ENCODE measurements around the gene SLX4IP.

The SLX4IP gene

GRCh38 chr20:10626896-10627295, 191.8 kb downstream of the SLX4IP start:
- Mint-ChIP-seq H3K27me3 (no peaks in the 10 kb centered on the region), H3K36me3 (peaks cover 39% of the 10 kb centered on the region), H3K9me3 (no peaks in the 10 kb centered on the region), H3K4me3 (no peak overlapping the region), H3K27ac (no peak overlapping the region), H3K4me1 (no peaks in the 10 kb centered on the region)
- ATAC-seq, result no peak

DNA sequence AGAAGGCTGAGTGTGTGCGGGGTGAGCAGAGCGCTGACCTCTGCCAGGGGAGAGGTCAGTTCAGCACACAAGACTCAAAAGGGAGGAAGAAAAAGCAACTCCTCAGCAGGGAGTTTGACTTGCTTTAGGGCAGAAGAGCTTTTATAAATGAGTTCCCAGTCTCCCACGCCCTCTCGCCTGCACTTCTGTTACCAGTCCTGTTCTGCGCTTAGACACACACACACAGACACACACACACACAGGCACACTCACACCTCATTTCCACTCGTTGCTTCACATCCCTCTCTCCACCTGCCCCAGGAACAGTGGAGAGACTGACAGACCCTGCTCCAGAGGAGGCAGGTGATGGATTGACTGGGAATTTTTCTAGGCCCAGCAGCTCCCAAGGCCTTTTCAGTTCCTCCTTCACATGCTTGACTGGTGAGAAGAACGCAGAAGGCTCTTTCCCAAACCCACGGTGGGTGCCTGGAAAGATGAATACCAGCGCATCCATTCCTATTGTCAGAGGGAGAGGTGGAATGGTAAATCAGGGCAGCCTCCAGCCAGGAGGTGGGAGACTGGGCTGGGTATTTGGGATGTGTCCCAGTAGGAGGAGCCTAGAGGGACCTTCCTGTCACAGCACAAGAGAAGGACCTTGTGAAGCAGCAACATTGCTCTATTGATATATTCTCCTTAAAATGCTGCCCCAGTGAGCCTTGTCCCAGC, 195.0 kb downstream of the SLX4IP start:
- H3K27me3 Mint-ChIP-seq, result no peaks in the 10 kb centered on the region
- H3K4me3 Mint-ChIP-seq, result no peak overlapping the region
- no peaks in the 10 kb centered on the region for H3K9me3 Mint-ChIP-seq
- peaks cover 10% of the 10 kb centered on the region for H3K4me1 Mint-ChIP-seq
- peaks cover 15% of the 10 kb centered on the region for H3K36me3 Mint-ChIP-seq
- no peak for ATAC-seq
- H3K27ac Mint-ChIP-seq, result no peak overlapping the region

DNA sequence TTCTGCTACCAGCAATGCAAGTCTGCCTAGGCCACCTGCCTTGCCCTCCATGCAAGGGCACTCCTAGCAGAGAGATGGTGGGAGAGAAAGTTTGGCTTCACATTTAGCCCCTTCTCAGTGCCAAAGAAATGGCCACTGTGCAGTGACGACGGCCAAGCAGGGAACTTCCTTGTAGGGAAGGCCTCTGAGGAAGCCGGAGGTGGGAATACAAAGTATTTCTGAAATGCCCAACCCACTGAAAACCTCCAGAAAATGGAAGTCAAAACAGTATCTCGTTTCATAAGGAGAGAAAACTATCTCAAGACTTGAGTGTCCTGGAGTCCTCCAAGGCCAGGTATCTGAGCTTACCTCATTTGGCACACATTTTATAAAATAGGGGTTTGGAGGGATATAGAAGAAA, 196.0 kb downstream of the SLX4IP start:
- H3K27ac Mint-ChIP-seq, result no peak overlapping the region
- H3K9me3 Mint-ChIP-seq, result no peaks in the 10 kb centered on the region
- H3K27me3 Mint-ChIP-seq, result no peaks in the 10 kb centered on the region
- peaks cover 9% of the 10 kb centered on the region for H3K36me3 Mint-ChIP-seq
- ATAC-seq, result no peak
- peaks cover 10% of the 10 kb centered on the region for H3K4me1 Mint-ChIP-seq
- no peak overlapping the region for H3K4me3 Mint-ChIP-seq

DNA sequence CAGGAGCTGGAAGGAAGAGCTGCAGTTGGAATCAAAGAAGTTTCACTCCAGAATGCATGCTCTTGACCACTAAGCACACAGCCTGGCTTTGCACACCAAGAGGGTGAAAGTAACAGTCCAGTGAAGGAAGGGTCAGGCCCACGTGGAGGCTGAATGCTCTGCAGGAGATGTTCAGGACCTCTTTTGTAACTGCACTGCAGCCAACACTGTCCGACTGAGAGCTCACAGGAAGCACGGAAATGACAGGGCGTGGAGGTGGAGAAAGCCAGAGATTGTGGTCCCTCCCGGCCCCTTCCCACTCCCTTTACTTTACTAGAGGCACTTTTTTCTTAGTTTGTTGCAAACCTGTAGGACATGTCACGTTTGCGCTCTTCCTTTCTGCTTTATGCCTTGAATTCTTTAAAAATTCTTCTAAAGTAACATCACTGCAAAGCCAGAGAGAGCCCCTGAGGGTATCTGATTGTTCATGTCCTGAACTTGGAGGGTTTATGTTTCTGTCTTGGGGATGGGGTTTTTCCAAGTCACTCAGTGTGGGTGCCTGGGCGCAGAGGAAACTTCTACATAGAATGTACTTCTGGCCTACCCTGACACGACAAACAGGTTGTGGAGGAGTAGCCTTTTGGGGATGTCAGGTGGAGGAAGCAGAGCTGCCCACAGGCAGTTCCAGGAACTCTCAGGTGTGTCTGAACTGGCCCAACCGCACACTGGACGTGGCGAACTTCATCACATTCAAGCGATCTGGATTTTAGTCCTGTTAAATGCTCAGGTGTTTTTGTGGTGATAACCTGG, 197.8 kb downstream of the SLX4IP start:
- no peak overlapping the region for H3K4me3 Mint-ChIP-seq
- peaks cover 14% of the 10 kb centered on the region for H3K36me3 Mint-ChIP-seq
- no peak overlapping the region for H3K27ac Mint-ChIP-seq
- H3K27me3 Mint-ChIP-seq, result no peaks in the 10 kb centered on the region
- H3K9me3 Mint-ChIP-seq, result no peaks in the 10 kb centered on the region
- peaks cover 10% of the 10 kb centered on the region for H3K4me1 Mint-ChIP-seq
- ATAC-seq, result no peak

DNA sequence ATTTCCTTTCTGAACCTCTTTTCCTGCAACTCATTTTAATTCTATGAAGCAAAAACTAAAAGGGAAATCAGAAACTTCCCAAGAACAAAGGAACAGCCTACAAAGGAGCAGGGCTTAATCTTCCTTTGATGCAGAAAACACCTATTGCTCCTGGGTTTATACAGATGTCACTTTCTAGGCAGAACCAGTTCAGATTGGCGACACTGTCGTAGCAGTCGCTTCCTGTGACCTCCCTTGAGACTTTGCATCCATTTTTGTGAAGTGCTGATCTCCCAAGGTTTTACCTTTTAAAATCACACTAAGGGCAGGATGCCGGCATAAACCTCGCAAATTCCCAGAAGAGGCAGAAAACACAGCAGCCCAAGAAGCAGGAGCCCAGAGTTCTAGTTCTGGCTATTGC, 198.6 kb downstream of the SLX4IP start:
- ATAC-seq, result no peak
- Mint-ChIP-seq H3K27me3 (no peaks in the 10 kb centered on the region), H3K4me3 (no peak overlapping the region), H3K27ac (no peak overlapping the region), H3K4me1 (peaks cover 10% of the 10 kb centered on the region), H3K36me3 (peaks cover 14% of the 10 kb centered on the region), H3K9me3 (no peaks in the 10 kb centered on the region)

DNA sequence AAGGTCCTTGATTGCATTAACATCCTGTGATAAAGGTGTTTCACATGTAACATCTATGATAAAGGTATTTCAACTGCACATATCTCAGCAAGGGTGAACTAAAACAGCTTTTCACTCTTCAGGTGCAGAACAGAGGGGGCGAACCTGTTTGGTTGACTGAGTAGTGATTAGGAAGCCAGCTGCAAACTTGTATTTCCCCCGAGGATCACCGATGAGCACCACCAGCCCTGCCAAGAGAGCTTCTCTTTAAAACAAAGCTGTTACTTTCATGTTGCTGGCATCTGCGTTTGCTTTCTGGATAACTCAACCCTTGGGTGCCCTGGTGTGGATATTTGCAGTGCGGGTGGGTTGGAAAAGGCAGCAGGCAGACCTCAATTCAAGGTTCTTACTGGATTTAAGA, 199.1 kb downstream of the SLX4IP start:
- H3K27me3 Mint-ChIP-seq, result no peaks in the 10 kb centered on the region
- ATAC-seq, result peak; percentile 53
- H3K4me3 Mint-ChIP-seq, result no peak overlapping the region
- H3K9me3 Mint-ChIP-seq, result no peaks in the 10 kb centered on the region
- H3K4me1 Mint-ChIP-seq, result peaks cover 10% of the 10 kb centered on the region
- peaks cover 14% of the 10 kb centered on the region for H3K36me3 Mint-ChIP-seq
- no peak overlapping the region for H3K27ac Mint-ChIP-seq

DNA sequence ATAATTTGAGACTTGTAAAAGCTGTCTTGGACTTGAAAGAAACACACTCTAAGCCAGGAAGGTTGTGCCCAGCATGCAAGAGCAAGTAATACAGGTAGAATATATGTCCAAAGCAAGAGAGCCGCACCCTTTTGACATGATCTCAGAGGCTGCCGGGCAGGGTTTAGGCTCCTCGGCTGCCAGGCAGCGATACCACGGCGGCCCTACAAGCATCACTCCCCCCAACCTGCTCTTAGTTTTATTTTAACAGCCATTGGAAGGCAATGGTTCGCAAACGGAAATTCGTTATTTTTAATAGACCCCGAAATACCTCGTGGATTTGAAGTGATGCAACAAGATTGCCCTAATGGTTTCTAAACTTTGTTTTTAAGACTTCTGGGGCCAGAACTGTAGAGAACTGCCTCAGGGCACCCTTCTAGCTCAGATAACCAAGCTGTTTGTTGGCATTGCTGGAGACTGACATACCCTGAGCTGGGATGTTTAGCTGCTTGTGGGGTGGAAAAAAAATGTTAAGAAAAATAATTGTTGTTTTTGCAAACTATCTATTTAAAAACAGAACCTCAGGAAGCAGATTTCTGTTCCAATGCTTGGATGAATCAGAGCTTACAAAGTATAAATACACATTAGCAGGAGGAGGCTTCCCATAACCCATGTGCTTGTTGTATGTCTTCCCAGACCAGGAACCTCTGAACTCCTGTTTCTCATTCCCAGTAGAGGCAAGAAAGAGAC, 199.7 kb downstream of the SLX4IP start:
- no peak overlapping the region for H3K4me3 Mint-ChIP-seq
- peaks cover 10% of the 10 kb centered on the region for H3K4me1 Mint-ChIP-seq
- H3K27ac Mint-ChIP-seq, result no peak overlapping the region
- H3K9me3 Mint-ChIP-seq, result no peaks in the 10 kb centered on the region
- H3K27me3 Mint-ChIP-seq, result no peaks in the 10 kb centered on the region
- H3K36me3 Mint-ChIP-seq, result peaks cover 11% of the 10 kb centered on the region
- no peak for ATAC-seq

DNA sequence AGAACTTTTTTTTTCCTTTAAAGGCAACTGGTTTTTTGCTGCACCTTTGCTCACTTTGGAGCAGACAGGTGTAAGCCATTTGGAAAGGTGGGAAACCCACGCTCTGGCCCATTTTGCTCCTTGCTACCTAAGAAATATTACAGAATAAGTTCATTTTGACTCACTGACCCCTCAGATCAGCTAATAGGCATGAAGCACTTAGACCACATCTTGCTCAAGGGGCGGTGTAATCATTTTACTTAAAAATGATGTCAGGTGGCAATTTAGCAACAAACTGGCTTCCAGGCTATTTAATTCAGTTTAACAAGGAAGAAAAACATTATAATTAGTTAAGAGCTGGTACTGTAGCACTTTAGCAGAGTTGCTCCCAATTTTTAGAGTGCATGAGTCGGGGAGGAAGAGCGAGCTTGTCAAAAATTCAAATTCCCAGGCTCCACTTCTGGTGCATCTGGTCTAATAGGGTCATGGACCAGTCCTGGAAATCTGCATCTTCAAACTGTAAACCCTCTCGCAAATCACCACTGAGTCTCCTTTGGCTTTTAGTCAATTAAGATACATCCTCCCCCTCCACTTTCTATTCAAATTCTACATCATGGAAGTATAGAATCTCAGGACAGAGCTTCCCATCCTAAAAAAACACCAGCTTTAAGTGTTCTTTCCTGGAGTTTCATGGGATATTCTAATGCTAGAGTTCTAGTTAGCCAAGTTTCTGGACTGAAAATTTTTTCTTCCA, 200.5 kb downstream of the SLX4IP start:
- Mint-ChIP-seq H3K4me1 (peaks cover 10% of the 10 kb centered on the region), H3K9me3 (no peaks in the 10 kb centered on the region), H3K27ac (no peak overlapping the region), H3K4me3 (no peak overlapping the region), H3K36me3 (peaks cover 6% of the 10 kb centered on the region), H3K27me3 (no peaks in the 10 kb centered on the region)
- ATAC-seq, result no peak

GRCh38 chr20:10636326-10636818, 201.3 kb downstream of the SLX4IP start:
- peaks cover 10% of the 10 kb centered on the region for H3K4me1 Mint-ChIP-seq
- no peak for ATAC-seq
- H3K4me3 Mint-ChIP-seq, result no peak overlapping the region
- H3K9me3 Mint-ChIP-seq, result no peaks in the 10 kb centered on the region
- H3K27me3 Mint-ChIP-seq, result no peaks in the 10 kb centered on the region
- H3K36me3 Mint-ChIP-seq, result peaks cover 6% of the 10 kb centered on the region
- H3K27ac Mint-ChIP-seq, result no peak overlapping the region

GRCh38 chr20:10637031-10637559, 202.0 kb downstream of the SLX4IP start:
- H3K36me3 Mint-ChIP-seq, result peaks cover 9% of the 10 kb centered on the region
- no peak for ATAC-seq
- H3K27ac Mint-ChIP-seq, result no peak overlapping the region
- no peaks in the 10 kb centered on the region for H3K27me3 Mint-ChIP-seq
- H3K4me3 Mint-ChIP-seq, result no peak overlapping the region
- peaks cover 10% of the 10 kb centered on the region for H3K4me1 Mint-ChIP-seq
- no peaks in the 10 kb centered on the region for H3K9me3 Mint-ChIP-seq

DNA sequence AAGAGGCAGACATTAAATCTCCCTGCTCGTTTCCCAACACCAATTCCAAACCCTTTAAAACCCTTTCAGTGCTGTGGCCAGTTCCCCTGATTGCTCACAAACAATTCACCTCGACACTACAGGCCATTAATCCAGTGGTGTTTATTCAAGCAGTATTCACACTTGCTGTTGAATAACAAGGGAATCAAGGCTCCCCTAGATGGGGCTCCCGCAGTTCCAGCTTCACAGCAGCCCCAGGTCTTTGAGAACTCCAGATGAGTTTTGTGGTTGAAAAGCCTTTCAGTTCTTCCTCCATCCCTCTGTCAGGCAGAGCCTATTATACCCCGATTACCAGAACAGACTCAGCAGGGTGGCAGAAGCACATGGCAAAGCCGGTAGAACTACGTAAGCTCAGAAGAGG, 202.5 kb downstream of the SLX4IP start:
- Mint-ChIP-seq H3K27me3 (no peaks in the 10 kb centered on the region), H3K4me3 (no peak overlapping the region), H3K36me3 (peaks cover 13% of the 10 kb centered on the region), H3K4me1 (peaks cover 10% of the 10 kb centered on the region), H3K27ac (no peak overlapping the region), H3K9me3 (no peaks in the 10 kb centered on the region)
- no peak for ATAC-seq

DNA sequence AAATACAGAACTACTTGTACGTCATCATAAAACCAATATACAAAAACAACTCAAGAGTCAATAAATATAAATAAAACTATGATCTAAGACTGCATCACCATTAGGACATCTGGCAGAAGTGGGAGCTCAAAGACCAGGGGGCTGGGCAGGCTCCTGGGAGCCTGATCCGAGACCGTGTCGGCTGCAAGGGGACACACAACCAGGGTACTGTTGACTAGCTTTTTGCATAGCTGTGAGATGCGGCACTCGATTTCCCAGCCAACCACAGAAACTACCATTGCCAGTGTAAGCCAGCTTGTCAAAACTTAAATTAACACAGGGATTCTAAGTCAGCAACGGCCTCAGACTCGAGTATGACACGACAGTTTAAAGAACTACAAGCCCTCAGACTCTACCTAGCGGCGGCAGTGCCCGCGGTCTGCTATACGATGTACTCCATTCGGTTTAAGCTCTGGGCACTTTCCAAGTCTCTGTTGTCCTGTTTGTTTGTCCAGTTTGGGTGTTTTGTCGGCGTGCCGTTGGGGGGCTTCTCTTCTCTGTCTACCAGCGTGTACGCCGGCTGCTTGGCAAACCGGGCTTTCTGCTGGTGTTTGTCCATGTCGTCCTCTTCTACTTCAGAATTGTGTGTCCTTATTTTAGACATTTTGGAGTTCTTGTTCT, 204.1 kb downstream of the SLX4IP start:
- no peaks in the 10 kb centered on the region for H3K4me1 Mint-ChIP-seq
- no peak for ATAC-seq
- H3K4me3 Mint-ChIP-seq, result no peak overlapping the region
- peaks cover 10% of the 10 kb centered on the region for H3K27me3 Mint-ChIP-seq
- H3K27ac Mint-ChIP-seq, result no peak overlapping the region
- no peaks in the 10 kb centered on the region for H3K9me3 Mint-ChIP-seq
- H3K36me3 Mint-ChIP-seq, result peaks cover 15% of the 10 kb centered on the region

DNA sequence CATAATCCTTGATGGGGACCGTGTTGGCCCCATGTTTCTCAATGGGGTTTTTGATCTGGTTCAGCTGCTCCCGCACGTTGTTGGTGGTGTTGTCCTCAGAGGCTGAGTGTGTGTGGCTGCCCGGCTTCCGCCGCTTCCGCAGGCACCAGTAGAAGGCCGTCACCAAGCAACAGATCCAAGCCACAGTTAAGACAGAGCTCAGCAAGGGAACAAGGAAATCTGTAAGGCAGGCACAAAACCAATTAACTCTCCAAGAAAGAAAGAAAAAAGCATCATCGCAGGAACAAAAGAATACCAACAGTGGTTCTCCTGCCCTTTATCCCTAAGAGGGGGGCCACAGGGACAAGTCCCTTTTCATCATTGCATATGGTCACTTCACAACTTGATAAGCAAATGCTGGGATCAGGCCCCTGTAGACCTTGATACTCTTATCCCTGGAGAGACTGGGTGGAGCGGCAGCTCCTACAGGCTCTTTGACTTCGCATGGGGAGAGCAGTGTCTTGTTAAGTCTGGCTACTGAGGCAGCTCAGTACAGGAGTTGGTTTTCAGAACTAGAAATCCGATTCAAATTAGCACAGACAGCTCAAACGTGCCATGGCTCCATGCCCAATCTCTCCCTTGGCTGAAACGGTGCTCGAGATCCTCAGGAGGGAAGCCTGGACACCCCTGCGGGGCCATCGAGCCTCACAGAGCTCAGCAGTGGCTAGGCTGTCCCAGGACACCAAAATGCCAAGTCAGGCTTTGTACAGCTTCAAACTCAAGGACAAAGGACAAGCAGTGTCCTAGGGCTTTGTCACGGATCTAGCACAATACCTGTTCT, 204.8 kb downstream of the SLX4IP start:
- Mint-ChIP-seq H3K36me3 (peaks cover 15% of the 10 kb centered on the region), H3K4me1 (no peaks in the 10 kb centered on the region), H3K27ac (no peak overlapping the region), H3K27me3 (peaks cover 10% of the 10 kb centered on the region), H3K9me3 (no peaks in the 10 kb centered on the region), H3K4me3 (no peak overlapping the region)
- ATAC-seq, result no peak

GRCh38 chr20:10640897-10641296, 205.8 kb downstream of the SLX4IP start:
- H3K27ac Mint-ChIP-seq, result no peak overlapping the region
- H3K36me3 Mint-ChIP-seq, result peaks cover 15% of the 10 kb centered on the region
- H3K9me3 Mint-ChIP-seq, result no peaks in the 10 kb centered on the region
- H3K4me3 Mint-ChIP-seq, result no peak overlapping the region
- peaks cover 10% of the 10 kb centered on the region for H3K27me3 Mint-ChIP-seq
- no peak for ATAC-seq
- no peaks in the 10 kb centered on the region for H3K4me1 Mint-ChIP-seq

Measured in stimulated activated memory B cell treated with anti-CD40 and anti-IgM and Interleukin-4, amounts not matched to agents 10 μg/mL and 1 μg/mL and 100 μg/mL, for 72 hours (primary cell).